Skeletal muscle tissue (tissue), 5 donors: ENCODE data around the gene MALRD1. TPM values are rescaled to one million over a fixed set of nuclear protein-coding genes. Genes with fewer than 3 reads are reported as not detected.

ENCODE experiments used
- H3K27ac ChIP-seq: one replicate; pipeline ENCODE4 v1.7.0; 2013; ENCODE audit warnings: mild to moderate bottlenecking, low read depth, low read length, inconsistent platforms
- H3K27me3 ChIP-seq, 3 donors: one replicate each; pipeline ENCODE4 v1.7.0; 2013; ENCODE audit warnings: low read length in 3 of 3; ENCODE audit not compliant: control insufficient read depth in 3 of 3, insufficient read depth in 3 of 3
- H3K36me3 ChIP-seq, 3 donors: one replicate each; pipeline ENCODE4 v1.7.0; 2013; ENCODE audit warnings: low read length in 3 of 3; ENCODE audit not compliant: control insufficient read depth in 3 of 3, insufficient read depth in 3 of 3
- H3K4me1 ChIP-seq, 3 donors: one replicate each; pipeline ENCODE4 v1.7.0; 2013; ENCODE audit warnings: low read length in 3 of 3, mild to moderate bottlenecking in 3 of 3; ENCODE audit not compliant: control insufficient read depth in 3 of 3, insufficient read depth in 3 of 3
- H3K4me3 ChIP-seq, 3 donors: one replicate each; pipeline ENCODE4 v1.7.0; 2013; ENCODE audit warnings: low read length in 3 of 3
- H3K9ac ChIP-seq, 3 donors: one replicate each; pipeline ENCODE4 v1.7.0; 2013; ENCODE audit warnings: low read length in 3 of 3, mild to moderate bottlenecking in 3 of 3, moderate library complexity in 2 of 3, low read depth in 1 of 3
- H3K9me3 ChIP-seq, 3 donors: one replicate each; pipeline ENCODE4 v1.7.0; 2013; ENCODE audit warnings: low read length in 3 of 3; ENCODE audit not compliant: control insufficient read depth in 3 of 3
- small RNA-seq: library from RNA; depleted of rRNA; stranded (forward); fragments of <200 nt; gene quantifications from one replicate; pipeline ENCODE3, GENCODE V24; 2014
- total RNA-seq: library from RNA; depleted of rRNA; stranded (reverse); fragments of >200 nt; gene quantifications from one replicate; pipeline ENCODE4 v1.2.3, GENCODE V29; 2014
- donor health status: Osteomylitis.

Gene MALRD1
- total RNA-seq, 1 donor from 2014 or later, result 2.1 TPM

GRCh38 chr10:19777806-19778205 lies 729.2 kb downstream of the MALRD1 start:
- Histone ChIP-seq H3K27me3 (no peaks in the 10 kb centered on the region), H3K4me3 (no peak overlapping the region), H3K9ac (no peak overlapping the region), H3K36me3 (no peaks in the 10 kb centered on the region), H3K4me1 (no peaks in the 10 kb centered on the region), H3K9me3 (no peaks in the 10 kb centered on the region), H3K27ac (no peak overlapping the region)

DNA sequence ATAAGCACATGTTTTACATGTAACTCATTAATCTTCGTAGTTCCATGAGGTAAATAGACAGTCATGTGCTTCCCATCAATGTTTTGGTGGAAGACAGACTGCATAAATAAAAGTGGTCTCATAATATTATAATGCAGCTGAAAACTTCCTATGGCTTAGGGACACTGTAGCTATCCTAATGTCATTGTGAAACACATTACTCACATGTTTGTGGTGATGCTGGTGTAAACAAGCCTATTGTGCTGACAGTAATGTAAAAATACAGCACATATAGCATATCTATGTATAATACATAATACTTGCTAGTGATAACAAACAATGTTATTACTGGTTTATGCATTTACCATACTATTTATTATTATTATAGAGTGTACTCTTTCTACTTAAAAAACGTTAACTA lies 730.4 kb downstream of the MALRD1 start:
- Histone ChIP-seq H3K27me3 (no peaks in the 10 kb centered on the region), H3K27ac (no peak overlapping the region), H3K36me3 (no peaks in the 10 kb centered on the region), H3K4me1 (no peaks in the 10 kb centered on the region), H3K9me3 (no peaks in the 10 kb centered on the region), H3K9ac (no peak overlapping the region), H3K4me3 (no peak overlapping the region)

- Histone ChIP-seq H3K9me3 (no peaks in the 10 kb centered on the region), H3K4me3 (no peak overlapping the region), H3K9ac (no peak overlapping the region), H3K4me1 (no peaks in the 10 kb centered on the region), H3K27ac (no peak overlapping the region), H3K27me3 (no peaks in the 10 kb centered on the region), H3K36me3 (no peaks in the 10 kb centered on the region)
These were observed 734.0 kb downstream of the MALRD1 start for GRCh38 chr10:19782430-19783089.

GRCh38 chr10:19783721-19784120 lies 735.1 kb downstream of the MALRD1 start:
- H3K27me3 ChIP-seq, result no peaks in the 10 kb centered on the region
- no peaks in the 10 kb centered on the region for H3K9me3 ChIP-seq
- H3K9ac ChIP-seq, result no peak overlapping the region
- no peaks in the 10 kb centered on the region for H3K36me3 ChIP-seq
- no peak overlapping the region for H3K27ac ChIP-seq
- no peaks in the 10 kb centered on the region for H3K4me1 ChIP-seq
- H3K4me3 ChIP-seq, result no peak overlapping the region

Small RNAs within 50 kb of the gene (small RNA-seq; reads per million reads assigned to genes)
- gene AL354695.1, result not detected
- not detected for gene HMGN1P20
- not detected for gene RF00012
- 14.2 reads per million, percentile 93 among the genes with 10 or more reads in this experiment for gene RNA5SP303
